Measurements from ENCODE around the gene ABCA13. TPM values are rescaled to one million over a fixed set of nuclear protein-coding genes. Genes with fewer than 3 reads are reported as not detected.

The ABCA13 gene
- total RNA-seq, 3 donors from 2014 or later = 0.43 to 1.6 (median 1.1) TPM

DNA sequence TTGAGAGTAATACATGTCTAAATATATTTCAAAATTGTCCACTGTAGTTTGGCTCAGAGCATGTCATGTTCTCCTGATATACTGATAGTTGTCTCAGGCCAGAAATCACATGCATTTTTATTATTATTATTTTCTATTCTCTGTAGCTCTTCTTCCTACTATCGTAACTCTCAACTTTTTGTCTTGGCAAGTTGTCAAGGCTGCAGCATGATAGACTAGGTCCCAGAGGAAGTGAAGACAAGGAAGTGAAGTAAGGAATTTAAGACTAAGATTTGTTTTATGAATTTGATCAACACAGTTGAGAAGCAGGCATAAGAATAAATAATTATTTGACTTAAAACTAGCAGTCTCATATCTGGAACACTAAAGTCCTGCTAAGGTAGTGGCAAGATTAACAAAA is 369.5 kb downstream of the ABCA13 start:
- intact Hi-C loops (cut with DNase I, micrococcal nuclease) = no loop called here
- Histone ChIP-seq H3K9me3 (peaks cover 11% of the 10 kb centered on the region), H3K4me3 (no peak overlapping the region), H3K4me1 (ENCODE audit: low read depth) (no peaks in the 10 kb centered on the region), H3K36me3 (ENCODE audit: low read depth) (no peaks in the 10 kb centered on the region)
- TF ChIP-seq, protein P1, sequence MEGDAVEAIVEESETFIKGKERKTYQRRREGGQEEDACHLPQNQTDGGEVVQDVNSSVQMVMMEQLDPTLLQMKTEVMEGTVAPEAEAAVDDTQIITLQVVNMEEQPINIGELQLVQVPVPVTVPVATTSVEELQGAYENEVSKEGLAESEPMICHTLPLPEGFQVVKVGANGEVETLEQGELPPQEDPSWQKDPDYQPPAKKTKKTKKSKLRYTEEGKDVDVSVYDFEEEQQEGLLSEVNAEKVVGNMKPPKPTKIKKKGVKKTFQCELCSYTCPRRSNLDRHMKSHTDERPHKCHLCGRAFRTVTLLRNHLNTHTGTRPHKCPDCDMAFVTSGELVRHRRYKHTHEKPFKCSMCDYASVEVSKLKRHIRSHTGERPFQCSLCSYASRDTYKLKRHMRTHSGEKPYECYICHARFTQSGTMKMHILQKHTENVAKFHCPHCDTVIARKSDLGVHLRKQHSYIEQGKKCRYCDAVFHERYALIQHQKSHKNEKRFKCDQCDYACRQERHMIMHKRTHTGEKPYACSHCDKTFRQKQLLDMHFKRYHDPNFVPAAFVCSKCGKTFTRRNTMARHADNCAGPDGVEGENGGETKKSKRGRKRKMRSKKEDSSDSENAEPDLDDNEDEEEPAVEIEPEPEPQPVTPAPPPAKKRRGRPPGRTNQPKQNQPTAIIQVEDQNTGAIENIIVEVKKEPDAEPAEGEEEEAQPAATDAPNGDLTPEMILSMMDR (IDR thresholded peaks at IDR 0.05) = no peak
- ATAC-seq (no peak), DNase-seq (no peak)

DNA sequence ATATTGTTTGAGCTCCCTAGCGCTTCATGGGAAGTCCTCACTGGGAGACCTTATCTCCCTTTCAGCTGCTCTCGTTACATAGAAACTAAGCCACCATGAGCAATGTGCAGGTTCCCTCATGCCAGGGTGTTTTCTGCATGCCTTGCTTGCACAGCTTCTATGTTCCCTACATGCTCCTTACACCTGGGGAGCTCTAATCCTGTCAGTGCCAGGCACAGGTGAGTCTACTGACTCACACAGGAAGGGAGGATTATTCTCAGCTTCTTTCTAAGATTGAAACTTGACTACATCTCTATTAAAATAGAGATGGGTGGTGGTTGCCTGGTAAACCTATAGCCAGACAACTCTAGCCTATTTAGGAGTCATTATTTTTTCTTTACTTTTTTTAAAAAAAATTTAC is 377.4 kb downstream of the ABCA13 start:
- Histone ChIP-seq H3K4me3 (no peak overlapping the region), H3K36me3 (ENCODE audit: low read depth) (no peaks in the 10 kb centered on the region), H3K4me1 (ENCODE audit: low read depth) (no peaks in the 10 kb centered on the region), H3K9me3 (no peaks in the 10 kb centered on the region)
- ATAC-seq (no peak), DNase-seq (no peak)
- TF ChIP-seq, protein P1 (IDR thresholded peaks at IDR 0.05) = no peak
- intact Hi-C loops (cut with DNase I, micrococcal nuclease) = no loop called here

DNA sequence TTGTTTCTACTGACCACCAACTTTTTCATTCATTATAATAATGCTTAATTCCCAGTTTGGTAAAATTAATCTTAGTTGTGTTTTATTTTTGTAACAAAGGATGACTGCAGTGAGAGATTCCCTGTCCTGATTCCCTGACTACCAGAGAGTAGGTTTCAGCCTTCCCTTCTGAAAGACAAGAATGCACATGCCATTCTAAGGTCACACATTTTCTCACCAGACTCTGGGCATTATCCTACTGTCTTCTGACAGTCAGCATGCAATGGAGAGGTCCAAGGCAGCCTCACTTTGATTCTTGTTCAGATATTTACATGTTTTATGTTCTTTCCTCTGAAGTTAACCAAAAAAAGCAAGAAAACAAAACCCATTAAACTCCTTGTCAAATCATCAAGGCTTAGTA is 380.4 kb downstream of the ABCA13 start:
- no peaks in the 10 kb centered on the region for H3K4me1 ChIP-seq (ENCODE audit: low read depth)
- H3K36me3 ChIP-seq (ENCODE audit: low read depth) = no peaks in the 10 kb centered on the region
- no peaks in the 10 kb centered on the region for H3K9me3 ChIP-seq
- DNase-seq = no peak
- TF ChIP-seq, protein P1 (IDR thresholded peaks at IDR 0.05) = no peak
- no peak overlapping the region for H3K4me3 ChIP-seq
- intact Hi-C loops (cut with DNase I, micrococcal nuclease) = no loop called here
- ATAC-seq = no peak

DNA sequence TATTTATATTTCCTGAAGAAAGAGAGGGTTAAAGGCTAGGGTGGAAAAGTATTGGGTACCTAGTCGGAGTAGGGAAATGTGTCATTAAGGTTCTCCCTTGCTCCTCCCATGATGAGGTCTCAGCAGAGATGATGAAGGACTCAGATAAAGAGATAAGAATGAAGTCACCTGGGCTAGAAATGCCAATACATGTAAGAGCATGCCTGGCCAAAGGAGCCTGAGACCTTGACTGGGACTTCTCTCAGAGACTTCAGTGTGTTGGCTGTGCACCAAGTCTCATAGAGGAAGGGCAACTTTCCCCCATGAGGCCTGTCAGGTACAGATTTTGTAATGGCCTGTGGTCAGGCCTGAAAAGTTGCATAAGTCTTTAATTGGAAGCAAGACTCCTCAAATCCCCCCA is 392.1 kb downstream of the ABCA13 start:
- H3K4me1 ChIP-seq (ENCODE audit: low read depth) = no peaks in the 10 kb centered on the region
- TF ChIP-seq, protein P1 (IDR thresholded peaks at IDR 0.05) = no peak
- H3K36me3 ChIP-seq (ENCODE audit: low read depth) = no peaks in the 10 kb centered on the region
- intact Hi-C loops (cut with DNase I, micrococcal nuclease) = no loop called here
- peaks cover 5% of the 10 kb centered on the region for H3K9me3 ChIP-seq
- DNase-seq = no peak
- no peak overlapping the region for H3K4me3 ChIP-seq
- no peak for ATAC-seq

DNA sequence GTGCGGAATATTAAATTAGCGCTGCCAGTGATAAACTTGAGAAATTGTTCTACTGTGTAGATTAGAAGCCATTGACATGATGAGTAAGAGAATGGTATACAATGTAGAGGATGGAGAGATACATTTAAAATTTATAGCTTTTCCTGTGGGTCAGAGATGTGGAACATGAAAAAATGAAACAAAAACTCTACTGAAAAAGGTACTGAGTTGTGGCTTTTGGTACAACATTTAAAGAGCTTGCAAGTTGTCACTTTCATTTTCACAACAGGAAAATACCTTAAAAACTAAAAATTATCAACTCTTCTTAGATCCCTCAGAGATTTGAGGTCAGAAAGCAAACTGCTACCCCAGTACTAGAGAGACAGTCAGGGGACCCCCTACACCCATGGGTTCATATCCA is 404.3 kb downstream of the ABCA13 start:
- Histone ChIP-seq H3K4me1 (ENCODE audit: low read depth) (no peaks in the 10 kb centered on the region), H3K36me3 (ENCODE audit: low read depth) (no peaks in the 10 kb centered on the region), H3K4me3 (no peak overlapping the region), H3K9me3 (peaks cover 8% of the 10 kb centered on the region)
- DNase-seq (no peak), ATAC-seq (no peak)
- TF ChIP-seq, protein P1 (IDR thresholded peaks at IDR 0.05) = no peak
- intact Hi-C loops (cut with DNase I, micrococcal nuclease) = no loop called here

DNA sequence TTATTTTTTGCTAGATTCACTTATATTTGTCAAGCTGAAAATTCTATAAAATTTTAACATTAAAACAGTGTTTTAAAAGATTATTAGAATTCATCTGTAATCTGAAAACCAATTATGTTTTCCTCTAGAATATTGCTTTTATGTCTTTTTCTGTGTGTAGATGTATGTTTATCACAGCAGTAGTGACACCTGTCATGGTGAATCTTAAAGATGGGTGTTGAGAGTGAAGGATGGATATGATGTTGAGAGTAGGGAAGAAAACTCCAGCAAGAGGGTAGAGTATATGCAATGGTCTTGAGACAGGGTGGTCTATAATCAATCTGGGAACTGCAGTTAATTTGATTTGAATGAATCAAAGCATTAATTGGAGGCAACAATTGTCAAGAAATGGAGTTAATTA is 416.2 kb downstream of the ABCA13 start:
- DNase-seq = no peak
- ATAC-seq = no peak
- intact Hi-C loops (cut with DNase I, micrococcal nuclease) = no loop called here
- Histone ChIP-seq H3K36me3 (ENCODE audit: low read depth) (no peaks in the 10 kb centered on the region), H3K9me3 (no peaks in the 10 kb centered on the region), H3K4me3 (no peak overlapping the region), H3K4me1 (ENCODE audit: low read depth) (no peaks in the 10 kb centered on the region)
- TF ChIP-seq, protein P1 (IDR thresholded peaks at IDR 0.05) = no peak
